HG03039 (cell line): ENCODE measurements around the gene CHD2.
"Not testable (repeated sequence)": the region's sequence is repeated elsewhere in the genome, so short reads cannot be mapped to it uniquely, and the experiment has no call there.

Source experiments
- ATAC-seq: cut with Tn5 transposase; IDR thresholded peaks from one replicate; pipeline ENCODE4 v1.9.1; 2021; ENCODE audit warnings: mild to moderate bottlenecking, moderate library complexity; ENCODE audit not compliant: unreplicated experiment

The CHD2 gene

GRCh38 chr15:93007994-93008393 lies 107.9 kb downstream of the CHD2 start:
- no peak for ATAC-seq

- no peak for ATAC-seq
Measured at GRCh38 chr15:93012786-93013185, 112.7 kb downstream of the CHD2 start.

GRCh38 chr15:93017526-93017925 lies 117.4 kb downstream of the CHD2 start:
- no peak for ATAC-seq

GRCh38 chr15:93018574-93018973 lies 118.5 kb downstream of the CHD2 start:
- ATAC-seq = no peak

- no peak for ATAC-seq
Measured at GRCh38 chr15:93019090-93019489, 119.0 kb downstream of the CHD2 start.

GRCh38 chr15:93019971-93020370 lies 119.8 kb downstream of the CHD2 start:
- ATAC-seq = no peak

- ATAC-seq = peak; percentile 65
Measured at GRCh38 chr15:93020976-93021772, 121.0 kb downstream of the CHD2 start.

GRCh38 chr15:93024293-93024692 lies 124.2 kb downstream of the CHD2 start:
- ATAC-seq = no peak

- ATAC-seq = no peak
Measured at GRCh38 chr15:93024716-93025624, 124.8 kb downstream of the CHD2 start.

- ATAC-seq = no peak
Measured at GRCh38 chr15:93025625-93025982, 125.5 kb downstream of the CHD2 start.

GRCh38 chr15:93026380-93026817 lies 126.3 kb downstream of the CHD2 start:
- ATAC-seq = no peak

- ATAC-seq = no peak
Measured at GRCh38 chr15:93027413-93027812, 127.3 kb downstream of the CHD2 start.

GRCh38 chr15:93028111-93028631 lies 128.0 kb downstream of the CHD2 start:
- ATAC-seq = no peak

GRCh38 chr15:93028632-93029213 lies 128.6 kb downstream of the CHD2 start:
- ATAC-seq = no peak

GRCh38 chr15:93029214-93029835 lies 129.2 kb downstream of the CHD2 start:
- no peak for ATAC-seq

- ATAC-seq = no peak
Measured at GRCh38 chr15:93029836-93030429, 129.8 kb downstream of the CHD2 start.

- ATAC-seq = peak; percentile 71
Measured at GRCh38 chr15:93030430-93031102, 130.4 kb downstream of the CHD2 start.

GRCh38 chr15:93031103-93031464 lies 131.0 kb downstream of the CHD2 start:
- ATAC-seq = no peak

- not testable (repeated sequence) for ATAC-seq
Measured at GRCh38 chr15:93031557-93032384, 131.6 kb downstream of the CHD2 start.
